ENCODE measurements around the gene IMMP2L. TPM values are rescaled to one million over a fixed set of nuclear protein-coding genes. Genes with fewer than 3 reads are reported as not detected.

The IMMP2L gene
- total RNA-seq, 3 donors from 2014 or later (not counting 1 experiment from before 2014, with no cell fraction given): 6.9 to 9.2 (median 8.7) TPM

DNA sequence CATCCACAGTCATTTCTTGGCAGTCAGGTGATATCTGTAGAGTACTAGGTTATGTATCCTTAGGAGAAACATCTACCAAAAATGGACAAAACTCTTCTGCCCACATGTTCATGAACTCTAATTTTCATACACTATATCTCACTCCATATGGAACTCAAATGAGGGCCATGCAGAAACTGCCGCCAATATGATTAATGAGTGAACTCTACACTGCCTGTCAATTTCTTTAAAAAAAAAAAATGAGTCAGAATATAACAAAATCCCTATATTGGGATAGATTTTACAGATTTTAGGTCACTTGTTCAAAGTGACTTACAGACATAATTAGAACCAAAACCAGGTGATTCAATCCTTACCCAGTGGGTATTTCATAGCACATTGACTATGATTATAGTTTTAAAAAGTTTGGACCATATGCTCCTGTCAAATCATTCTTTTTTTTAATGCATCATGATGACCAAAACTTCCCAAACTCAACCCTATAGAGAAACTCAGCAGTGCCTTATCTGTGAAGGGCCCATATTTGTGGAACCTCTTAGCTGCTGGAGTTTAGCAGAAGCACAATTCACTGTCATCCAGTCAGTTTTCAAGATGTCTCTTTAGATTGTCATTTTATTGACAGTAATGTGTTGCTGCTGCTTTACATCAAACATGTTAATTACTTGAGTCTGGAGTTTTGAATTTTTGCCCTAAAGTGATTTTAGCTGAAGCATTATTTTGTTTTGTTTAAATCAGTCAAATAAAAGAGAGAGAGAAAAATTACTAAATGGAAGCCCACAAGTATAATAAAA is 460.2 kb downstream of the IMMP2L start:
- H3K27me3 ChIP-seq (ENCODE audit: control insufficient read depth, insufficient read depth, low read length): no peaks in the 10 kb centered on the region
- peaks cover 2 to 3% of the 10 kb centered on the region in 2 donors for H3K9me3 Mint-ChIP-seq
- no peak overlapping the region for H3K27ac Mint-ChIP-seq
- TF ChIP-seq, protein P1, sequence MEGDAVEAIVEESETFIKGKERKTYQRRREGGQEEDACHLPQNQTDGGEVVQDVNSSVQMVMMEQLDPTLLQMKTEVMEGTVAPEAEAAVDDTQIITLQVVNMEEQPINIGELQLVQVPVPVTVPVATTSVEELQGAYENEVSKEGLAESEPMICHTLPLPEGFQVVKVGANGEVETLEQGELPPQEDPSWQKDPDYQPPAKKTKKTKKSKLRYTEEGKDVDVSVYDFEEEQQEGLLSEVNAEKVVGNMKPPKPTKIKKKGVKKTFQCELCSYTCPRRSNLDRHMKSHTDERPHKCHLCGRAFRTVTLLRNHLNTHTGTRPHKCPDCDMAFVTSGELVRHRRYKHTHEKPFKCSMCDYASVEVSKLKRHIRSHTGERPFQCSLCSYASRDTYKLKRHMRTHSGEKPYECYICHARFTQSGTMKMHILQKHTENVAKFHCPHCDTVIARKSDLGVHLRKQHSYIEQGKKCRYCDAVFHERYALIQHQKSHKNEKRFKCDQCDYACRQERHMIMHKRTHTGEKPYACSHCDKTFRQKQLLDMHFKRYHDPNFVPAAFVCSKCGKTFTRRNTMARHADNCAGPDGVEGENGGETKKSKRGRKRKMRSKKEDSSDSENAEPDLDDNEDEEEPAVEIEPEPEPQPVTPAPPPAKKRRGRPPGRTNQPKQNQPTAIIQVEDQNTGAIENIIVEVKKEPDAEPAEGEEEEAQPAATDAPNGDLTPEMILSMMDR (IDR thresholded peaks at IDR 0.05): no peak
- H3K27ac ChIP-seq (ENCODE audit: low read length): no peak overlapping the region
- no peaks in the 10 kb centered on the region for H3K36me3 ChIP-seq (ENCODE audit: control insufficient read depth, insufficient read depth, low read length)
- no peaks in the 10 kb centered on the region for H3K27me3 Mint-ChIP-seq (ENCODE audit: low read depth in 2 of 2)
- H3K9me3 ChIP-seq (ENCODE audit: control insufficient read depth, insufficient read depth, low read length): no peaks in the 10 kb centered on the region
- no peaks in the 10 kb centered on the region for H3K4me1 ChIP-seq (ENCODE audit: control insufficient read depth, insufficient read depth, low read length)
- WGBS (ENCODE audit: insufficient coverage): no CpG with 5 or more reads among the region's 1 CpG
- no peaks in the 10 kb centered on the region for H3K36me3 Mint-ChIP-seq
- H3K4me1 Mint-ChIP-seq: no peaks in the 10 kb centered on the region
- intact Hi-C loops (cut with micrococcal nuclease): no loop called here
- H3K4me3 ChIP-seq (ENCODE audit: low read length): no peak overlapping the region
- no peak overlapping the region for H3K4me3 Mint-ChIP-seq
- ATAC-seq (no peak), DNase-seq (no peak)

DNA sequence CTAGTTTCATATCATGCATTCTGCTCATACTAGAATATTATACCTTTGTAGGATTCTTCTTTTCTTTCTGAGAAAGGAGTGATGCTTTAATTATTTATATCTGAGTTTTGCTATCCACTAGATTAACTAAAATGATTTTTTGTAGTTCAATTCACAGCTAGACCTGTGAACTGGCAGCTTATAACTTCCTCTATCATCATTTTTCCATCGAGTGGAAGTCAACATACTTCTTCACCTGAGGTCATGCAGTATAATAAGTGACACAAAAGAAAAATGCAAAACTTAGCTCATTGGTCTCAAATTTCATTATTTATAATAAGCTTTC is 463.4 kb downstream of the IMMP2L start:
- H3K27ac ChIP-seq (ENCODE audit: low read length): no peak overlapping the region
- no peak for ATAC-seq
- no peaks in the 10 kb centered on the region for H3K36me3 ChIP-seq (ENCODE audit: control insufficient read depth, insufficient read depth, low read length)
- H3K27me3 Mint-ChIP-seq (ENCODE audit: low read depth in 2 of 2): no peaks in the 10 kb centered on the region
- H3K9me3 Mint-ChIP-seq: no peaks in the 10 kb centered on the region
- H3K4me3 Mint-ChIP-seq: no peak overlapping the region
- TF ChIP-seq, protein P1 (IDR thresholded peaks at IDR 0.05): no peak
- no peak overlapping the region for H3K27ac Mint-ChIP-seq
- intact Hi-C loops (cut with micrococcal nuclease): no loop called here
- H3K4me3 ChIP-seq (ENCODE audit: low read length): no peak overlapping the region
- no peaks in the 10 kb centered on the region for H3K4me1 Mint-ChIP-seq
- H3K9me3 ChIP-seq (ENCODE audit: control insufficient read depth, insufficient read depth, low read length): no peaks in the 10 kb centered on the region
- no peak for DNase-seq
- WGBS (ENCODE audit: insufficient coverage): 11% methylated on average over 1 of the region's 1 CpG
- no peaks in the 10 kb centered on the region for H3K36me3 Mint-ChIP-seq
- H3K4me1 ChIP-seq (ENCODE audit: control insufficient read depth, insufficient read depth, low read length): no peaks in the 10 kb centered on the region
- no peaks in the 10 kb centered on the region for H3K27me3 ChIP-seq (ENCODE audit: control insufficient read depth, insufficient read depth, low read length)

DNA sequence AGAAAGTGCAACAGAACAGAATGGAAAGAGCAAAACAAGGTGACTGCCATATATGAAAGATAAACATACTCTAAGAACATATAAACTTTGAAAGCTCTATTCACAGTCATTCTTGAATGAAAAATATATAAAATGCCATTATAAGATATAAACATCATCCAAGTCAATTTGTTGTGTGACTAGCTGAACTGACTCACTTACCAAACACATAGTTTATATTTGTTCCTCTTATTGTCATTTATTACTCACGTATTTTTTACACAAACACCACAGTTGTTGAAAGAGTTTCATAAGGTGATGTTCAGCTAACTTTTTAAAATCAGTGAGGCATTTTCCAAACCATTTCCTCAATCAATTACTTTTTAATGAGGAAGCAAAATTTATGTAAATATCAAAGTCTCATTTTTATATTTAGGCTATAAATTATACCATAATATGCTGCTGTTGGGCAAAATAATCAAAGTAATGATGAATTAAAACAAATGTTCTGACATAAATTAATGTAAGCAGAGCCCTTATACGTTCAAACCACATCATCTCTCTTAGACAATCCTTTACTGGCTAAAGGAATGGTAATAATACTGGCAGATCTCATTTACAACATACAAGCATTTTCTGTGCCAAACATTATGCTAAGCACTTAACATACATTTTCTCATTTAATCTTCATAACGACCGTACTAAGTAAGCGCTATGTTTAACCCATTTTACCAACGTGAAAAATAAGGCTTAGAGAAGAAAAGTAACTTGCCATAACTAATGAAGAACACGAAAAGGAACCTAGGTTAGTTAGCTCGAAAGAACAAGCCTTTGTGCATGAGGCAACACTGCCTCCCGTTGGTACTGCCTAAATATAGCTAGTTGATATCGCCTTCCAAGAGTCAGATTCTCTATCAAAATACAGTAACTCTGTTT is 464.0 kb downstream of the IMMP2L start:
- H3K4me3 Mint-ChIP-seq: no peak overlapping the region
- ATAC-seq (no peak), DNase-seq (peak in 1 of 2 donors; percentile 84)
- Histone ChIP-seq H3K27ac (ENCODE audit: low read length) (no peak overlapping the region), H3K4me3 (ENCODE audit: low read length) (no peak overlapping the region), H3K27me3 (ENCODE audit: control insufficient read depth, insufficient read depth, low read length) (no peaks in the 10 kb centered on the region), H3K4me1 (ENCODE audit: control insufficient read depth, insufficient read depth, low read length) (no peaks in the 10 kb centered on the region), H3K36me3 (ENCODE audit: control insufficient read depth, insufficient read depth, low read length) (no peaks in the 10 kb centered on the region), H3K9me3 (ENCODE audit: control insufficient read depth, insufficient read depth, low read length) (no peaks in the 10 kb centered on the region)
- no peaks in the 10 kb centered on the region for H3K27me3 Mint-ChIP-seq (ENCODE audit: low read depth in 2 of 2)
- H3K4me1 Mint-ChIP-seq: no peaks in the 10 kb centered on the region
- no peak overlapping the region for H3K27ac Mint-ChIP-seq
- WGBS (ENCODE audit: insufficient coverage): 28% methylated on average over 8 of the region's 10 CpGs
- intact Hi-C loops (cut with micrococcal nuclease): no loop called here
- no peaks in the 10 kb centered on the region for H3K9me3 Mint-ChIP-seq
- no peaks in the 10 kb centered on the region for H3K36me3 Mint-ChIP-seq
- TF ChIP-seq, protein P1 (IDR thresholded peaks at IDR 0.05): no peak
